Stomach (tissue), 9 donors: ENCODE measurements around the gene DOCK4. TPM values are rescaled to one million over a fixed set of nuclear protein-coding genes. Genes with fewer than 3 reads are reported as not detected.

ENCODE experiments used
- DNase-seq, 2 donors: peaks; one replicate each; pipeline versions ENCODE4 v3.0.0 to v3.0.0-alpha.2; 2013 to 2019
- H3K27ac ChIP-seq, 5 donors: fragments of 200-600 bp in 4 of 5; sonication (generic) in 4 of 5; one replicate each; pipeline ENCODE4 v1.5.1; 2013 to 2019; ENCODE audit warnings: mild to moderate bottlenecking in 1 of 5, moderate library complexity in 1 of 5
- H3K27me3 ChIP-seq, 3 donors: fragments of 200-600 bp; sonication (generic); one replicate each; pipeline ENCODE4 v1.5.1; 2017 to 2019; ENCODE audit warnings: mixed run types in 1 of 3
- H3K36me3 ChIP-seq, 4 donors: fragments of 200-600 bp; sonication (generic); 1 replicate in 3 of 4; 2 replicates in 1 of 4; pipeline ENCODE4 v1.5.1; 2016 to 2019
- H3K4me1 ChIP-seq, 4 donors: fragments of 200-600 bp; sonication (generic); one replicate each; pipeline ENCODE4 v1.5.1; 2016 to 2019
- H3K4me3 ChIP-seq, 4 donors: fragments of 200-600 bp; sonication (generic) in 3 of 4; one replicate each; pipeline ENCODE4 v1.5.1; 2016 to 2019; ENCODE audit warnings: mild to moderate bottlenecking in 1 of 4
- H3K9me3 ChIP-seq, 4 donors: fragments of 200-600 bp; sonication (generic); one replicate each; pipeline ENCODE4 v1.5.1; 2016 to 2019
- CTCF ChIP-seq, 7 experiments: fragments of 450-650 bp in 4 of 7; fragments of 200-600 bp in 3 of 7; sonication (generic) in 3 of 7; IDR thresholded peaks; one replicate each; pipeline ENCODE4 v1.5.1; 2016 to 2019; ENCODE audit warnings: antibody characterized with exemption in 7 of 7, control low read depth in 2 of 7, mild to moderate bottlenecking in 1 of 7
- EP300 ChIP-seq: sonication (generic); formaldehyde crosslinking; IDR thresholded peaks from one replicate; pipeline ENCODE4 v1.6.1; 2017; ENCODE audit warnings: antibody characterized with exemption
- POLR2A ChIP-seq, 4 donors: fragments of 450-650 bp; IDR thresholded peaks; one replicate each; pipeline ENCODE4 v1.6.1; 2016; ENCODE audit warnings: antibody characterized with exemption in 4 of 4, control low read depth in 2 of 4, mild to moderate bottlenecking in 1 of 4, moderate library complexity in 1 of 4
- POLR2AphosphoS5 ChIP-seq, 3 donors: sonication (generic); formaldehyde crosslinking; IDR thresholded peaks; one replicate each; pipeline ENCODE4 v1.6.1; 2016; ENCODE audit warnings: antibody characterized with exemption in 3 of 3
- WGBS, 5 donors: extraction: QIAGEN DNeasy Blood & Tissue Kit in 3 of 5; methylation state at CpG; one replicate each; pipeline versions ENCODE4 v1.1.5 to v1.1.7; 2013 to 2018; 5-methylcytosine and 5-hydroxymethylcytosine counted together
- intact Hi-C: fragments of 100-400 bp; cut with DNase I; formaldehyde crosslinking; loops from one replicate; pipeline ENCODE4 v1.15.1; 2023; ENCODE audit warnings: low total_unique reads
- polyA plus RNA-seq, 3 donors: library from polyadenylated mRNA; stranded (reverse); fragments of 200-250 nt; gene quantifications; one replicate each; pipeline ENCODE4 v1.2.3, GENCODE V29; 2013
- total RNA-seq, 5 donors: library from RNA; depleted of rRNA; stranded (reverse); fragments of >200 nt; gene quantifications; one replicate each; pipeline versions ENCODE4 v1.1.0 to v1.2.3, GENCODE V29; 2014 to 2016
- donor health status: healthy with polysubstance abuse.
- donor health status: Bipolar disorder and iron deficiency.
- donor health status: healthy.

The DOCK4 gene
- total and polyA plus RNA-seq, 8 donors, result 1.1 to 54.9 (median 16.4) TPM

- intact Hi-C loops, result no loop called here
- Histone ChIP-seq H3K4me3 (no peak overlapping the region), H3K27me3 (no peaks in the 10 kb centered on the region), H3K27ac (peak overlapping the region in 1 of 5 donors; percentile 22), H3K4me1 (peaks cover 0 to 15% (median 4%) of the 10 kb centered on the region in 4 donors), H3K36me3 (no peaks in the 10 kb centered on the region), H3K9me3 (no peaks in the 10 kb centered on the region)
- TF ChIP-seq POLR2A (IDR thresholded peaks at IDR 0.05) (no peak), EP300 (no peak), CTCF (IDR thresholded peaks at IDR 0.05) (no peak), POLR2AphosphoS5 (IDR thresholded peaks at IDR 0.05) (no peak)
- DNase-seq, result peak in 1 of 2 donors; percentile 28
- WGBS, 5 donors, result 81 to 94% (median 93%) methylated on average over 4 of the region's 4 CpGs
Measured at GRCh38 chr7:112136271-112137008, 69.8 kb downstream of the DOCK4 start.

GRCh38 chr7:112135815-112136214 lies 70.4 kb downstream of the DOCK4 start:
- peaks cover 0 to 18% (median 4%) of the 10 kb centered on the region in 4 donors for H3K4me1 ChIP-seq
- DNase-seq, result no peak
- H3K27ac ChIP-seq, result no peak overlapping the region
- WGBS, 5 donors, result 75 to 88% (median 79%) methylated on average over 1 of the region's 1 CpG
- H3K4me3 ChIP-seq, result no peak overlapping the region
- TF ChIP-seq CTCF (IDR thresholded peaks at IDR 0.05) (no peak), POLR2AphosphoS5 (IDR thresholded peaks at IDR 0.05) (no peak), POLR2A (IDR thresholded peaks at IDR 0.05) (no peak), EP300 (no peak)
- no peaks in the 10 kb centered on the region for H3K36me3 ChIP-seq
- H3K9me3 ChIP-seq, result no peaks in the 10 kb centered on the region
- intact Hi-C loops, result no loop called here
- no peaks in the 10 kb centered on the region for H3K27me3 ChIP-seq

GRCh38 chr7:112134039-112134438 lies 72.2 kb downstream of the DOCK4 start:
- DNase-seq, result no peak
- 76 to 91% (median 84%) methylated on average over 3 of the region's 3 CpGs for WGBS, 5 donors
- TF ChIP-seq POLR2A (IDR thresholded peaks at IDR 0.05), result no peak
- no peak for TF ChIP-seq EP300
- TF ChIP-seq CTCF (IDR thresholded peaks at IDR 0.05), result no peak

GRCh38 chr7:112133328-112133727 lies 72.9 kb downstream of the DOCK4 start:
- no peaks in the 10 kb centered on the region for H3K27me3 ChIP-seq
- no peak overlapping the region for H3K4me3 ChIP-seq
- TF ChIP-seq CTCF (IDR thresholded peaks at IDR 0.05) (no peak), POLR2AphosphoS5 (IDR thresholded peaks at IDR 0.05) (no peak), EP300 (no peak), POLR2A (IDR thresholded peaks at IDR 0.05) (no peak)
- no peak overlapping the region for H3K27ac ChIP-seq
- no peak for DNase-seq
- H3K9me3 ChIP-seq, result no peaks in the 10 kb centered on the region
- WGBS, 5 donors, result 91 to 98% (median 97%) methylated on average over 7 of the region's 7 CpGs
- H3K4me1 ChIP-seq, result peaks cover 0 to 19% (median 4%) of the 10 kb centered on the region in 4 donors
- no peaks in the 10 kb centered on the region for H3K36me3 ChIP-seq
- intact Hi-C loops, result no loop called here

More at GRCh38 chr7:112134039-112134438, 72.2 kb downstream of the DOCK4 start:
- H3K9me3 ChIP-seq, result no peaks in the 10 kb centered on the region
- H3K36me3 ChIP-seq, result no peaks in the 10 kb centered on the region
- H3K4me3 ChIP-seq, result no peak overlapping the region
- no peak overlapping the region for H3K27ac ChIP-seq
- intact Hi-C loops, result no loop called here
- H3K27me3 ChIP-seq, result no peaks in the 10 kb centered on the region
- H3K4me1 ChIP-seq, result peaks cover 0 to 19% (median 4%) of the 10 kb centered on the region in 4 donors
